NCI-H2081 (cell line): ENCODE measurements around the gene RAB39B.

Experiments
- DNase-seq, 2 experiments: peaks; one replicate each; lab custom pipeline; 2025; lab: John Stamatoyannopoulos, UW

Gene RAB39B

DNA sequence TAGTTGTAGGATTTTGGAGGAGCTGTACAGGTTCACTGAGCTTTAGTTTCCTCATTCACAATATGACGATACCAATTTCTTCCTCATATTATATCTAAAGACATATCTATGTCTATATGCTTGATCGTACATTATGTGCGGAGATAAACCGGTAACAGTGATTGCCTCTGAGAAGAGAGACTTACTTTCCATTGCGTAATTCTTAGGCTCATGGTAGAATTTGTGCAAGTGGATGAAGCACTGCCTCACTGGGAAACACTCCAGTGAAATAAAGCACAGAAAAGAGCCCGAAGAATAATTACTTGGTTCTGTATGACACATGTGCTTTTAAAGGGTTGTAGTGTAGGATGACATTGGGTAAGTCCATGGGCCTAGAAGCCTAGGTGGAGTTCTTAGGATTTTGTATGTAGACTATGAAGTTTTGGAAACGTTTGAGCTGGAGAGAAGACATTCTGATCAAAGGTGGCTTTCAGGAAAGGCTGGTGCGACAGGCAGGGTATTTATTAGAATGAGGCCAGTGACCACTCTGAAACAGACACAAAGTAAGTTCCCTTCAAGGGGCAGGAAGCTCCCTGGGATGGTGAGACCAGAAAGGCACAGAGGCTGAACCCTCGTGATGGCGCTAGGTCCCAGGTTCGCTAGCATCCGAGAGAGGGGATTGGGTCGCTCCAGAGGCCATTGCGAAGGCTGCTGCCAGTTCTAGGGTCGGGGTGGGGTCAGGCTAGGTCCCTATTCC is 48.7 kb downstream of the RAB39B start:
- no peak for DNase-seq

DNA sequence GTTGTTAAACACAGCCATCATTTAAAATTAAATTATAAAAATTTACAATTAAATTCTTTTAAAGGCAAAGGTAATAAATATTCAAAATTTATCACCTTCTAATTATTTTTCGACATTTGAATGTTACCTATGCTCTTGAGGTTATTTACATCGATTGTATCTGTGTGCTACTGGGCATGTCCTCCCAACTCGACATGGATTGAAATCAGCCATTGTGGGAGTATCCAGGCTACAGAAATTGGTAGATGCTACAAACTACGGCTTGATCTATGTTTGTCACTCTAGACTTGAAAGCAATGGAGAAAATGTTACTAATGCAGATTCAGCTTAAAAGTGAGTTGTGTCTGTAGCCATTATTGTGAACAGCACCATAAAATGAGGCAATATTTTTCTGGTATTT is 50.6 kb downstream of the RAB39B start:
- DNase-seq, result no peak

DNA sequence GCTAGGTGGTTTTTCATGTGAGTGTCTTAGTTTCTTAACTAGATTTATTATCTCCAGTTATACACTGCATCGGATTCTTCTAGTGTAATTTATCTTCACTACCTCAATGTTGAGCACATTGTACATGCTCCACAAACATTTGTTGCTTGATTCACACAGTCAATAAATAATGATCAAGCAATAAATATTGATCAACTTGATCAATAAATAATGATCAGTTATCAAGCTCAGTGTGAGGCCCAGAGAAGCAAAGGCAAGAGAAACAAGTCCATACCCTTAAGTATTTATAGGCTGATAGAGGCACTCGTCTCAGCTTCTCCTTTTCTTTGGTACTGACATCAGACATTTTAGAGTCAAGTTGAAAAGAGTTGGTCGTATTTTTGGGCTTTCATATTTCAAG is 53.1 kb downstream of the RAB39B start:
- DNase-seq, result no peak
